H1 (cell line): Measurements from ENCODE around the gene CUL1.

Source experiments
- CBX8 ChIP-seq: fragments of 300-800, 300-1000 bp; sonication (generic); IDR thresholded peaks from 2 replicates; pipeline ENCODE4 v1.7.1; 2016; ENCODE audit warnings: low read depth, low read length, borderline replicate concordance
- CHD1 ChIP-seq: IDR thresholded peaks from 2 replicates; pipeline ENCODE4 v1.6.1; 2012; ENCODE audit warnings: low read depth, low read length, improper control_type of control experiment
- CHD2 ChIP-seq: IDR thresholded peaks from 2 replicates; pipeline ENCODE4 v1.6.1; 2012; ENCODE audit warnings: low read length, improper control_type of control experiment
- POLR2AphosphoS5 ChIP-seq: IDR thresholded peaks from 2 replicates; pipeline ENCODE4 v1.6.1; 2011; ENCODE audit warnings: low read depth, low read length
- TF ChIP-seq, protein P1 (sequence below), 3 experiments: IDR thresholded peaks; 1 replicate in 2 of 3; 2 replicates in 1 of 3; pipeline versions ENCODE4 v1.5.1 to v1.6.1; 2011; ENCODE audit warnings: low read length in 3 of 3, mild to moderate bottlenecking in 3 of 3, inconsistent platforms in 2 of 3, low read depth in 1 of 3, moderate library complexity in 1 of 3; ENCODE audit not compliant: insufficient read depth in 1 of 3; ENCODE audit errors: control extremely low read depth in 1 of 3

DNA sequence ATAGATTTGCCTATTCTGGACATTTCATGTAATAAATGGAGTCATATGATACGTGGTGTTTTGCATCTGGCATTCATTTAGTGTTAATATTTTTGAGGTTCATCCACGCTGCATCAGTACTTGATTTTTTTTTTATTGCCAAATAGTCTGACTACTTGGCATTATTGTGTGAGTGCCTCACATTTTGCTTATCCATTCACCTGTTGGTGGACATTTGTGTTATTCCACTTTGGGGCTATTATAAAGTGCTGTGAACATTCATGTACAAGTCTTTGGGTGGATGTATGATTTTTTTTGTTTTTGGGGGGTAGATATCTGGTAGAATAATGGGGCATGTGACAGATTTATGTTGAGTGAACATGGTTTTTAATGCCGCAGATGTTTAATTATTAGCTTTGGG lies 19.7 kb downstream of the CUL1 start:
- TF ChIP-seq, protein P1, sequence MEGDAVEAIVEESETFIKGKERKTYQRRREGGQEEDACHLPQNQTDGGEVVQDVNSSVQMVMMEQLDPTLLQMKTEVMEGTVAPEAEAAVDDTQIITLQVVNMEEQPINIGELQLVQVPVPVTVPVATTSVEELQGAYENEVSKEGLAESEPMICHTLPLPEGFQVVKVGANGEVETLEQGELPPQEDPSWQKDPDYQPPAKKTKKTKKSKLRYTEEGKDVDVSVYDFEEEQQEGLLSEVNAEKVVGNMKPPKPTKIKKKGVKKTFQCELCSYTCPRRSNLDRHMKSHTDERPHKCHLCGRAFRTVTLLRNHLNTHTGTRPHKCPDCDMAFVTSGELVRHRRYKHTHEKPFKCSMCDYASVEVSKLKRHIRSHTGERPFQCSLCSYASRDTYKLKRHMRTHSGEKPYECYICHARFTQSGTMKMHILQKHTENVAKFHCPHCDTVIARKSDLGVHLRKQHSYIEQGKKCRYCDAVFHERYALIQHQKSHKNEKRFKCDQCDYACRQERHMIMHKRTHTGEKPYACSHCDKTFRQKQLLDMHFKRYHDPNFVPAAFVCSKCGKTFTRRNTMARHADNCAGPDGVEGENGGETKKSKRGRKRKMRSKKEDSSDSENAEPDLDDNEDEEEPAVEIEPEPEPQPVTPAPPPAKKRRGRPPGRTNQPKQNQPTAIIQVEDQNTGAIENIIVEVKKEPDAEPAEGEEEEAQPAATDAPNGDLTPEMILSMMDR (IDR thresholded peaks at IDR 0.05; ENCODE audit: control extremely low read depth in 1 of 3, insufficient read depth in 1 of 3, low read depth in 1 of 3, low read length in 3 of 3) = no peak
- TF ChIP-seq POLR2AphosphoS5 (no peak), CHD2 (no peak), CHD1 (no peak), CBX8 (no peak)
